ENCODE data around the gene NEUROD2.

NEUROD2 gene

GRCh38 chr17:39639566-39640458, 32.1 kb upstream of the NEUROD2 start:
- H3K27ac Mint-ChIP-seq, result no peak overlapping the region
- no peaks in the 10 kb centered on the region for H3K27me3 Mint-ChIP-seq
- no peaks in the 10 kb centered on the region for H3K9me3 Mint-ChIP-seq
- H3K4me3 Mint-ChIP-seq, result peak overlapping the region; percentile 98
- peaks cover 80% of the 10 kb centered on the region for H3K4me1 Mint-ChIP-seq
- H3K36me3 Mint-ChIP-seq, result peaks cover 4% of the 10 kb centered on the region

- H3K27ac Mint-ChIP-seq, result no peak overlapping the region
Measured at GRCh38 chr17:39639043-39639442, 31.3 kb upstream of the NEUROD2 start.

GRCh38 chr17:39638317-39638716, 30.6 kb upstream of the NEUROD2 start:
- no peaks in the 10 kb centered on the region for H3K27me3 Mint-ChIP-seq
- H3K27ac Mint-ChIP-seq, result peak overlapping the region; percentile 96
- peaks cover 4% of the 10 kb centered on the region for H3K36me3 Mint-ChIP-seq
- H3K9me3 Mint-ChIP-seq, result no peaks in the 10 kb centered on the region
- H3K4me3 Mint-ChIP-seq, result peak overlapping the region; percentile 98
- peaks cover 71% of the 10 kb centered on the region for H3K4me1 Mint-ChIP-seq

More at GRCh38 chr17:39639043-39639442, 31.3 kb upstream of the NEUROD2 start:
- H3K27me3 Mint-ChIP-seq, result no peaks in the 10 kb centered on the region
- H3K9me3 Mint-ChIP-seq, result no peaks in the 10 kb centered on the region
- peaks cover 4% of the 10 kb centered on the region for H3K36me3 Mint-ChIP-seq
- H3K4me3 Mint-ChIP-seq, result peak overlapping the region; percentile 98
- peaks cover 78% of the 10 kb centered on the region for H3K4me1 Mint-ChIP-seq

- H3K27me3 Mint-ChIP-seq, result no peaks in the 10 kb centered on the region
- H3K9me3 Mint-ChIP-seq, result no peaks in the 10 kb centered on the region
- H3K4me3 Mint-ChIP-seq, result peak within 1 kb of the TSS; percentile 98
- peak within 1 kb of the TSS; percentile 96 for H3K27ac Mint-ChIP-seq
- H3K4me1 Mint-ChIP-seq, result peaks cover 59% of the 10 kb centered on the region
- peaks cover 4% of the 10 kb centered on the region for H3K36me3 Mint-ChIP-seq
Measured at GRCh38 chr17:39636927-39637736, 29.4 kb upstream of the NEUROD2 start, which contains the start of gene STARD3. STARD3 (plus strand) TSS chr17:39637144; CDS start chr17:39653532, 16,388 bp downstream.

GRCh38 chr17:39636587-39636926, 28.8 kb upstream of the NEUROD2 start:
- Mint-ChIP-seq H3K4me1 (peaks cover 56% of the 10 kb centered on the region), H3K9me3 (no peaks in the 10 kb centered on the region), H3K27ac (peak overlapping the region; percentile 86), H3K27me3 (no peaks in the 10 kb centered on the region), H3K36me3 (peaks cover 4% of the 10 kb centered on the region), H3K4me3 (peak overlapping the region; percentile 98)

- Mint-ChIP-seq H3K36me3 (peaks cover 4% of the 10 kb centered on the region), H3K27me3 (peaks cover 3% of the 10 kb centered on the region), H3K27ac (no peak overlapping the region), H3K4me1 (peaks cover 54% of the 10 kb centered on the region), H3K9me3 (no peaks in the 10 kb centered on the region), H3K4me3 (peak overlapping the region; percentile 7)
Measured at GRCh38 chr17:39635614-39636176, 28.0 kb upstream of the NEUROD2 start.

GRCh38 chr17:39634384-39634871, 26.7 kb upstream of the NEUROD2 start:
- Mint-ChIP-seq H3K36me3 (peaks cover 4% of the 10 kb centered on the region), H3K27me3 (peaks cover 3% of the 10 kb centered on the region), H3K9me3 (no peaks in the 10 kb centered on the region), H3K4me1 (peaks cover 42% of the 10 kb centered on the region), H3K4me3 (no peak overlapping the region), H3K27ac (peak overlapping the region; percentile 2)

GRCh38 chr17:39633570-39634183, 26.0 kb upstream of the NEUROD2 start:
- Mint-ChIP-seq H3K4me3 (no peak overlapping the region), H3K27me3 (peaks cover 4% of the 10 kb centered on the region), H3K27ac (no peak overlapping the region), H3K4me1 (peaks cover 35% of the 10 kb centered on the region), H3K9me3 (no peaks in the 10 kb centered on the region), H3K36me3 (peaks cover 4% of the 10 kb centered on the region)

- Mint-ChIP-seq H3K4me3 (no peak overlapping the region), H3K9me3 (no peaks in the 10 kb centered on the region), H3K4me1 (peaks cover 22% of the 10 kb centered on the region), H3K36me3 (no peaks in the 10 kb centered on the region), H3K27ac (no peak overlapping the region), H3K27me3 (peaks cover 10% of the 10 kb centered on the region)
Measured at GRCh38 chr17:39632153-39632941, 24.6 kb upstream of the NEUROD2 start.

- Mint-ChIP-seq H3K27me3 (peaks cover 12% of the 10 kb centered on the region), H3K9me3 (no peaks in the 10 kb centered on the region), H3K27ac (no peak overlapping the region), H3K36me3 (no peaks in the 10 kb centered on the region), H3K4me3 (no peak overlapping the region), H3K4me1 (peaks cover 20% of the 10 kb centered on the region)
Measured at GRCh38 chr17:39631403-39631802, 23.7 kb upstream of the NEUROD2 start.

GRCh38 chr17:39629898-39630297, 22.2 kb upstream of the NEUROD2 start:
- Mint-ChIP-seq H3K4me3 (no peak overlapping the region), H3K27ac (no peak overlapping the region), H3K27me3 (peaks cover 19% of the 10 kb centered on the region), H3K4me1 (peaks cover 19% of the 10 kb centered on the region), H3K9me3 (no peaks in the 10 kb centered on the region), H3K36me3 (no peaks in the 10 kb centered on the region)

GRCh38 chr17:39629494-39629880, 21.8 kb upstream of the NEUROD2 start:
- Mint-ChIP-seq H3K9me3 (no peaks in the 10 kb centered on the region), H3K36me3 (no peaks in the 10 kb centered on the region), H3K4me1 (peaks cover 17% of the 10 kb centered on the region), H3K27me3 (peaks cover 20% of the 10 kb centered on the region), H3K4me3 (no peak overlapping the region), H3K27ac (peak overlapping the region; percentile 30)

- Mint-ChIP-seq H3K36me3 (no peaks in the 10 kb centered on the region), H3K27me3 (peaks cover 21% of the 10 kb centered on the region), H3K27ac (peak overlapping the region; percentile 30), H3K4me3 (no peak overlapping the region), H3K4me1 (peaks cover 14% of the 10 kb centered on the region), H3K9me3 (no peaks in the 10 kb centered on the region)
Measured at GRCh38 chr17:39628655-39629493, 21.2 kb upstream of the NEUROD2 start.

Measured in activated naive CD4-positive, alpha-beta T cell treated with anti-CD3 and anti-CD28 coated beads, Interleukin-2, amount 50 U/mL, for 24 hours (primary cell).